Femur (tissue), 1 donor: ENCODE measurements around the gene DRD3.

ENCODE experiments used
- DNase-seq: peaks from one replicate; pipeline ENCODE4 v3.0.0-alpha.2; 2017

The DRD3 gene

DNA sequence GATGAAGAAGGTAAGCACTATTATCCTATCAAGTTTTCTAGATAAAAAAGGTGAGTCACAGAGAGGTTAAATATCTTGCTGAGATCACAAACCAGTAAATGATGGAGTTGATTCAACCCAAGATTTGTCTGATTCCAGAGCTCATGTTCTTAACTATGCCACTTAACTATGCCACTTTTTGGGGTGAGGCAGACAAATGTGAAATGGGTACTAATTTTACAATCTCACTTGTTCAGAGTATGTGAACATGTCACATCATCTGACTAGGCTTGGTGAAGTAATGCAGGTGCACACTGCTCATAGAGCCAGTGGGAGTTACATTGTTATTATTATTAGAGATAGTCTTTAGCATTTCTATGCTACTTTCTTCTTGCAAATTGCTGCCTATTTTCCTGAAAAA, 2.0 kb downstream of the DRD3 start:
- no peak for DNase-seq

DNA sequence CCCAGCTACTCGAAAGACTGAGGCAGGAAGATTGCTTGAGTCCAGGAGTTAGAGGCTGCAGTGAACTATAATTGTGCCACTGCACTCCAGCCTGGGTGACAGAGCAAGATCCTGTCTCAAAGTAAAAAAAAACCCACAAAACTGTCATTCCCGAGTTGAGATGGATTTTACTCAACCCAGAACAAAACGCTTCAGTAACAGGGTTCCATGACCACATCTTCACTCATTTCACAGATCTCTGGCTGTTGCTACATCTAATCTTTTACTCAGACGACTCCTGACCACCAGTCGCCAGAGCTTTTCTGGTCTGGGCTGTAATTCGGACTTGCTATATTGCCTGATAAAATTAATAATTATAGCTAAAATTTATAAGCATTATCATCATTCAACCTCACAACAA, 2.4 kb downstream of the DRD3 start:
- DNase-seq = no peak

DNA sequence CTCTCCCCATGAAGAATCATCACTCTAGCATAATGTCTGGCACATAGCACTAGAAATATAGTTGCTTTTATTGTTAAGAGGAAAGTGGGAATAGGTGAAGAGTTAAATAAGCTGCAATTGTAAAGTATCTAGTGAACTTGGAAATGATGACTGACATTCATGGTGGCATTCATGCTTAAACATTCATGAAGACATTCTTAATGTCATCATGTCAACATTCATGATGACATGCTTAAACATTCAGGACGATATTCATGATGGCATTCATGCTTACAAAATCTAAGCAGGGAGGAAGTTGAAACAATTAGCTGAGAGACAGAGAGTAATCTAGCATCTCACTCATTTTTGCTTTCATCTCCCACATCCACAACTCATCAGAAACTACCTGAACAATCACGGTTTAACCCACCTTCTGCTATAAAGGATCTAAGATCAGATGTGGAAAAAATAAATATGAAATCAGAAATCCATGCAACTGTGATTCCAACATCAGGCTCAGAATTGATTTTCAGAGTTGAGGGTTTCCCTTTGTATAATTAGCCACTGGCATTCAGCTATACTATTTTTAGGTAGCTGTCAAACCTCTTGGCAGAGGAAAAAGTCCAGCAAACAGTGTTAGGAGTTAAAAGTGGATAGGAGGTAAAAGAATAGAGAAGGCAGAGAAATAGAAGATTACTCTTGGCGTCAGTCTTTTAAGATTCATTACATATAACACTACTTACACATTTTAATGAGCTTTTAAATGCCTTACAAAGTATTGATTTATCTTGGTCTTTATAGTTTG, 3.5 kb downstream of the DRD3 start:
- DNase-seq = no peak

DNA sequence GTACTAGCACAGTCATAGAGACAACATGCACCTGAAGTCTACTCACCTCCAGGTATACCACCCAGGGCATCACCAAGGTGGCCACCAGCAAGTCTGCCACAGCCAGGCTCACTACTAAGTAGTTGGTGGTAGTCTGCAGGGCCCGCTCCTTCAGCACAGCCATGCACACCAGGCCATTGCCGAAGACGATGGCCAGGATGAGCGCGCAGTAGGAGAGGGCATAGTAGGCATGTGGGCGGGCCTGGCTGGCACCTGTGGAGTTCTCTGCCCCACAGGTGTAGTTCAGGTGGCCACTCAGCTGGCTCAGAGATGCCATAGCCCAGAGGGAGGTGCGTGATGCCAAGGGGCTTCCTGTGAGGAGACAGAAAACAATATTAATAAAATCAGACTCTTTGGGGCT, 7.2 kb downstream of the DRD3 start:
- no peak for DNase-seq

DNA sequence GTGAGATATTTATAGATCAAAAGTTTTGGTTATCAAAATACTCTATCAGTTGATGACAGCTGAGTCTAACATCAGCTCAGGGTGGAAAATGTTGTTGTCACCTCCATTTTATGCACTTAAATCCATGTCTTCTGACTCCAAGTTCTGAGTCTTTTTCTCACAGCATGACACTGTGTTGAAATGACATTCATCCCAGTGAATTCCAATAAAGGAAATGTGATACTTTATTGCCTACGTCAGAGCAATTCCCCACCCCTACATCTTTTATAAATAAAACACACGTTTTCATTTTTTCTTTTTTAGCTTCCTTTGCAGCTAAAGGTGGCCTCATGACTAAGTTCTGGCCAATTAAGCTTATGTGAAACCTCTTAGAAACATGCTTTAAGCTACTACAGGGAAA, 10.7 kb downstream of the DRD3 start:
- no peak for DNase-seq

DNA sequence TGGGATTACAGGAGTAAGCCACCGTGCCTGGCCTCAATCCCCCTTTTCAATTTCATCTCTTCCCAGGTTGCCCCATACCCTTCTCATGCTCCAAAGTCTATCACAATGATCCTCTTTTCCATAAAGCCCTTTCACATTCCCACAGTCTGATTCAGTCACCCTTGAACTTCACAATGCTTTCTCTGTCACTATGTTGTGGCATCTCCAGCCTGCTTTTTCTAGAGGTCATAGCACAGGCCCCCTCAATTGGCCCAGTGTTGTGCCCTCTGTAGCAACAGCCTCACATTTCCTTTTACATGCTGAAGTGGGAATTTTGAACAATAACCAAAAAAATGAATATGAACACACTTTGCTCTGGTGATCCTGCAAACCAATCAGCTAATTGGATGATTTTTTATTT, 21.5 kb downstream of the DRD3 start:
- DNase-seq = no peak

DNA sequence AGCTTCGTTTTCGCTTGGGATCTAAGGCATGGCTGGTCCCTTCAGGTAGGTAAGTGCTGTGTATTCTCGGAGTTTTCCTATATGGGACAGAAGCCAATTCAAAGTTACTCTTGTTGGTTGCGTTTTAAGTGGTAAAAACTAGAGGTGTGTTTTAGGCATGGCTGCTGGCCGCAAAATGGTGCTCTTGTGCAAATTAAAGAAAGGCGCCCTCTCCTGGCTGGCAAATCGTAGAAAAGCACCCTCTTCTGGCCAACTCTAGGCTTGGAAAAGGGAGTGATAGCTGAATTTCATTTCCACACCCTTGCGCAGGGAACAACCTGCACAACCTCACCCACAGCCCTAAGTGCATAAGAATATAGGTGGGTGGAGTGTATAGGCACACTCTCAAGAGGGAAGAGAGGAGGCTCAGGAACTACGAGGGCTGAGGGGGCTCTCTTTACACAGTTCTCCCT, 23.5 kb downstream of the DRD3 start:
- peak; percentile 24 for DNase-seq

DNA sequence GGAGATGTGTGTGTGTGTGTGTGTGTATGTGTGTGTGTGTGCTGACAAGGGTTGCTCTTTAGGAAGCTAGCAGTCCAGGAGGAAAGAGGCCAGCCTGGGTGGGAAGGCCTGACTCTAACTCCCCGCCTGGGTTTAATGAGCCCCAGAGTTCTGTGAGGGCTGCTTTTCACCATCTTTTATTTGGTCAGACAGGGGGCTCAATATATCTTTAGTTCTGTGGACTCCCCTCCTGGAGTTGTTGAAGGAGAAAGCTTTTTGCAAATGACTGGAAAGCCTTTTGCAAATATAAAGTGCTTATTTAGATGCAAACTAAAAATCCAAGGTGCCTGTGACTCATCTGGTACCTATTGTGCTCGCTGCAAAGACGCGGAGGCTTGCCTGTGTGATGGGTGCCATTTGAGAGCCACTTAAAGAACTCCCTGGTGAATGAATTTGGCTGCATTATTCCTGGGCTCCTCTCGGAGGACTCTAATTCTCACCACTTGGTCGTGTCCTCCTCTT, 24.5 kb downstream of the DRD3 start:
- no peak for DNase-seq

DNA sequence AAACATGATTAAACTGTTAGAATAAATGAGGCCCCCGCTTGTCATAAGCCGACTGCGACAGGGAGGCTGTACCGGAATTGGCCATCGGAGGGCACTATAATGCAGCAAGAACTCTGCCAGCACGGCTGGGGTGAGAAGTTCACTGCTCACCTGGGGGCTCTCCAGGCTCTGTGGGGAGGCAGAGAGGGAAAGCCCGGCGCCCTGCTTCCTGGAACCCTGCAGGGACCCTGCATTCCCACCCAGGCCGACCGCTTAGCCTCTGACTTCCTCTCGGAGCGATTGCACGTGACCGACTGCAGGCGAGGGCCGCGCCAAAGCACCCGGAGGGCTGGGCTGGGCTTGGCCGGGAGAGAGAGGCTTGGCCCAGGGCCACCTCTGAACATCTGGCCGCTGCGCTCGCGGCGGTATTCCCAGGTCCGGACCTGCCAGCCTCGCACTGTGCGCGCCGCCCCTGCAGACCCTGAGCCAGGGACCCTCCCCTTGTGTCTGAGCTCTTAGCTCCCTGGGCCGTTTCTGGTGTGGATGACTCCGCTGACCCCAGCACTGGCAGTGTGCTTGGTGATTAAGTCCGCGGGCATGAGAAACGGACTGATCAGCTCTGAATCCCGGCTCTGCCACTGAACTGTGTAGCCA, 26.2 kb downstream of the DRD3 start:
- peak; percentile 86 for DNase-seq

DNA sequence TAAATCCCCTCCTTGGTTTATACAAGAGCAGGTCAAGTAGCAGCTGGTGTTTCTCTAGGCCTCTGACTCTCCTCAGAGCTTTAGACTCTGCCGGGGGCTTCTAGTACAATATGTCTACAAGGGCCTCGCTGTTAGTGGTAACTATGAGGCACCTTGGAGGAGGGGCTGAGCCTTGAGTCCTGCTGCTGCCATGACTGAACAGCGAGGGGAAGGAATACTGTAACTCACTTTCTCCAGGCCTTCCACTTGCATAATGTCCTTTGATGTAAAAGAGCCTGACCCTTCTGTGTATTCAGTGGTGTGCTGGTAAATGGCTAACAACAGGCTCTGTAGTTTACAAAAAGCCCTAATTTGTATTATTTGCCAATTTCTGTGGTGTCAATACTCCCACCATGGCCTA, 27.8 kb downstream of the DRD3 start:
- DNase-seq = no peak

DNA sequence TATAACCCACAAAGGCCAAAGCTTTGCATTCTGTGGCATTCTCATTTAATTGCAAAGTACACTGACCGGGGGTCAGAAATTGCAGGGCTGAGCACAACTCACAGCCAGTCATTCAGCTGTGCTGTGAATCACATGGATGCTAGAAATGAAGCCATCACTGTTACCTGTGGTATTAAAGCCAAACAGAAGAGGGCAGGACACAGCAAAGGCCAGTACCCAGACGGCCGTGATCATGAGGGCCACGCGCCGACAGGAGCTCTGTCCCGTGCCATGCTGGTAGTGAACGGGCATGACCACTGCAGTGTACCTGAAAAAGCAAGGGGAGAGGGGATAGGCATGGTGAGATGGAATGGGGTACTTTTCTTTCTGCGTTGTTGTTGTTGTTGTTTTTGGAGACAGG, 31.6 kb downstream of the DRD3 start:
- no peak for DNase-seq

DNA sequence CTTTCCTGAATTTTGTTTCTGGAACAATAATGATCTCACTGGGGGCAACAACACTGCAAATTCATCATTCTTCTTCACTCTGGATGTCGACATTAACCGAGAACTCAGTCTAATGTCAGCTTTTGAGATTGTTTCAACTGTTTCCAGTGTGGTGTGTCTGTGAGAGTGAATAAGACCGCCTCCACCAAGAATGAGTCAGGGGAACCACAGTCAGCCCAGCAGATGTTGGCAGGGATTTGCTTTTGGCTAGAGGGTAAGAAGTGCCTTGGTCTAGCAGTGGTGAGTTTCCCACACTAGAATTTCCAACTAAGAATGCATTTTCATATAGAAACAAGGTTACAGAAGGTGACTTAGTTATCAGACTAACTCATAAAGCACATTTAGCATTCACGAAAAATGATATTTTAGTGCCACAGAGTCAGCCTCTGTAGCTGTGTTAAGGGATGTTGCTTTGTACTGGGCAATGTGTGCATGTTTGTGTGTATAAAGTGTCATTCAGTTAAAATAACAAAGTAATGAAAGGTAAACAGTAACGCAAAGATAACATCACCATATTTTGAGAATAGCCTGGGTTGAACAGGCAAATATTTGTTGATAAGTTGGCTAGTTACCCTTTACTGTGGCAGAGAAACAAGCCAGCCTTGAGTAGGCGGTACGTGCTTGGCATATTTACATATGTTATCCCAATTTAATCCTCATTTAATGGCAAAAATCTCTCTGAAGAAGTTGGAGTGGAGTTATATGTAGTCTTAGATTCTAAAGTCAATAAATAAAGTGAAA, 33.8 kb downstream of the DRD3 start:
- DNase-seq = peak; percentile 67

DNA sequence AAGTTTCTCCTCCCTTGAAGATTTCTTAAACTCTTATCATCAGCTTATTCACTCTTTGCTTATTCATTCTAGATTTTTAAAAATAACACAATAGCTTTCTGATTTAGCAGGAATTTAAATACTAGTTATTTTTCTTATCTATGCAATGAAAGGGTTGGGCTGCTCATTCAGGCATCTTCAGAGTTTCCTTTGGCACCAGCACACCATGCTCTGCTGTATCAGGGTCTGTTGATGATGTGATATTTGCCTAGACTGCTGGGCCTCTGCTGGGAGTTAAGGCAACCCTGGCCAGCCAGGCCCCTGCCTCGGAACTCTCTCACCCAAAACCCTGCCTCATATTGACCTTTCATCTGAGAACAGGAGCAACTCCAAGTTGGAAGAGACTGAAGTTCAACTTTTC, 35.0 kb downstream of the DRD3 start:
- no peak for DNase-seq

DNA sequence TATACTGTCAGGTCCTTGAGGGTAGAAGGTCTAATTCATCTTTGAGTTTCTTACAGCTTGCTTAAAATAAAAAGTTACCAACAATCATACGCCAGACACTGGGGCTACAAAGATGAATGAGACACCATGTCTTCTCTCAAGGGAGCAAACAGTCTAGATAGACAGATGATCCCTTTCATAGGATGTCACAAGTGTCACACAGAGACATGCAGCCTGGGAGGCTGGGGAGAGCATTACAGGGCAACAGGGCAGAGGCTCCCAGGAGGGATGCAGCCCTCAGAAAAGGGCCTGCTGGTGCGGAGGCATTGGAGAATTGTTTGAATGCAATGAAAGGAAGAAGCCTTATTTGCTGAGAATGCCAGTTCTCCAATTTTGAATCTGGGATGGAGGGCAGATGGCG, 39.0 kb downstream of the DRD3 start:
- no peak for DNase-seq

DNA sequence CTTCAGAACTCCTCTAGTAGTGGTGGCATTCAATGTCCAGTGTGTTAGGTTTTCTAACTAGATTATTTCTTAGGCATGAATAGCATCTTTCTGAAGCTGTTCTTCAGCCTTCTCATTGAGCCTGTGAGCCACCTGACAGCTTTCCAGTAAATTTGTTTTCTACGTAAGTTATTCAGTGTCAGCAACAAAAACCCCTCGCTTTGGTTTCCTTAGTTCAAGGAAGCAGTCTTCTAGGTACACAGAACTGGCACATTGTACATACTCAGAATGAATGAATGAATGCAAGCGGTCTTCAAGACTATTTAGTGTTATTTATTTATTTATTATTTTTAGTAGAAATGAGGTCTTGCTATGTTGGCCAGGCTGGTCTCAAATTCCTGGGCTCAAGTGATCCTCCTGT, 44.9 kb downstream of the DRD3 start:
- DNase-seq = no peak

DNA sequence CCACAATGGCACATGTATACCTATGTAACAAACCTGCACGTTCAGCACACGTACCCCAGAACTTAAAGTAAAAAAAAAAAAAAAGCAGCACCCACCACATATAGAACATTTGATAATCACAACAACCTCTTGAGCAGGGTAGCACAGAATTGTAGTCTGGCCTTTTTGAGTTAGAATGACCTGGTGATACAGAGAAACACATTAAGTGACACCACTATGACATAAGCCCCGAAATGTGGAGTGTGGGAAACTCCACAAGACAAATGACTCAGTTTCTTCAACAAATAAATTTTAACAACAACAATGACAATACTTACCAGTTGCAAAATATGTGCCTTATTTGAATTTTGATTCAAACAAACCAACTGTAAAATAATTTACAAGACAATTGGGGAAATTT, 46.4 kb downstream of the DRD3 start:
- no peak for DNase-seq

DNA sequence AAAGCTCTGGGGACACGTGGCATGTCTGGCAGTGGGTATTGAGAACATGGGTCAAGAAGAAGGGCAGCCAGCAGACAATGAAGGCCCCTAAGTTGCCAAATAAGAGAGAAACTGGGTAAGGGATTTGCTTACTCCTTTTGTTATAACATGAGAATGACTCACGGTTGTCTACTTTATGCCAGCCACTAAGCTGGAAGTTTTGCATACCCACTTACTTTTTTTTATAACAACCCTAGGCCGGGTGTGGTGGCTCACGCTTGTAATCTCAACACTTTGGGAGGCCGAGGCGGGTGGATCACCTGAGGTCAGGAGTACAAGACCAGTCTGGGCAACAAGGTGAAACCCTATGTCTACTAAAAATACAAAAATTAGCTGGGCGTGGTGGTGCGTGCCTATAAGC, 50.0 kb downstream of the DRD3 start:
- DNase-seq = no peak

DNA sequence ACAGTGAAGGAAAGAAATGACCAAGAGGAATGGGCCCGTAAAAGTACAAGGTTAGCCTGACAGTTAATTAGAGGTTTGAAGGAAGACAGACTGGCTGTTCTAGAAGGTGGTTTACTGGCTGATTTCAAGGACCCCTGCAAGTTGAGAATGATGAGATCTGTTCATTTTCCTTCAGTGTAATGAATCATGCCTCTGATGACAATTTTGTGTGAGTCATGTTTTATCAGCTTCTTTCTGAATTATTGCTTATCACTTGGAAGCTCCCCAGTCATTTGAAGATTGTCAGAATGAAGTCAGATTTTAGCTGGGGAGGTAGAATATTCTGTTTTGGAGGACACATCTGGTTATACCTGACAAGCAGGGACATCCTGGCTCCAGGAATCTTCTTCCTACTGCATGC, 50.6 kb downstream of the DRD3 start:
- DNase-seq = no peak

DNA sequence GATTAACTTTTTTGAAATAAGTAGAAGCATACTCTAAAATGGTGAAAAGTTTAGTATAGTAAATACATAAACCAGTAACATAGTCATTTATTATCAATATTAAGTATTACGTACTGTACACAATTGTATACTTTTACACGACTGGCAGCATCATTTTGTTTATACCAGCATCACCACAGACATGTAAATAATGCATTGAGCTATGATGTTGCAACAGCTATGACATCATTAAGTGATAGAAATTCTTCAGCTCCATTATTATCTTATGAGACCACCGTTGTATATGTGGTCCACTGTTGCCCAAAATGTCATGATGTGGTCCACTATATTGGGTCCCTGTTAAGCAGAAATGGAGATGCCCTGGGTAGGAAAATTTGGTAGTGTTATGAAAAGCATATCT, 51.3 kb downstream of the DRD3 start:
- no peak for DNase-seq

DNA sequence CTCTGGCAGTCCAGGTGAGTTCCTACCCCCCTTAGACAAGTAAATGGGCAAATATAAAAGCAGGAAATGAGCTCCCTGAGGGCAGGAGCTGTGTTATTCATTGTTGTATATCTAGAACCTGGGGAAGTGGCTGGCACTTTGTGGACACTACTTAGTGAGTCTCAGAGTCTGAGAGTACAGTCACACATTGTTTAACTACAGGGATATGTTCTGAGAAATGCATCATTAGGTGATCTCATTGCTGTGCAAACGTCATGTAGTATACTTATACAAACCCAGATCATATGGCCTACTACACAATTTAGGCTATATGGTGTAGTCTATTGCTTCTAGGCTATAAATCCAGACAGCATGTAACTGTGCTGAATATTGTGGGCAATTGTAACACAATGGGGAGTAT, 52.4 kb downstream of the DRD3 start:
- no peak for DNase-seq

DNA sequence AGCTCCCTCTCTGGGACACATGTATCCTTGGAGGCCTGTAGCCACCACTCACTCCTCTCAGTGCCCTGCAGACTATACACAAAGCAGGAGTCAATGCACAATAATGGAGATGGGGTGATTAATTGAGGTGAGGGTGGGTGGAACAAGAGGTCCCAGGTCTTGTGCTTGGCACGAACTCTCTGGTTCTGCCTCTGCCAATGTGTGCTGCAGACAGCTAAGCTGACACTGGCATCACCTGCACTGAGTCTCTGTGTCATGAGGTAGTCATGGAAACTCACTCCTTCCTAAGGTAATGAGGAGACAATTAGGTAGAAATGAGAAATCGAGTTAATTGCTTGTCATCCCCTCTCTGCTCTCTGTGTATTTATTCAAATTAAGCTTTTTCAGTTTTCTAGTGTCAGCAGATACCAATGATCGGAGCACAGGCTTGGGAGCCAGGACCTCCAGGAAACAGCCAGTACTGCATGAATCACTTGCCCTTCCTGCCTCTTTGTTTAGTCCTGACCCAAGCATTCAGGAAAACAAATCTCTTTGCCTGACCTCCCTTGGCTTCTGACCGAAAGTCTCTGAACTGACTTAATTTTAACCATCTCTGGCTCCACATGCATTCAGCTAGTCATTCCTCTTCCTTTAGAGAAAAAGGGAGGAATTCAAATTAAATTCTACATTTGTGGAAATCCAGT, 56.7 kb downstream of the DRD3 start:
- DNase-seq = no peak

DNA sequence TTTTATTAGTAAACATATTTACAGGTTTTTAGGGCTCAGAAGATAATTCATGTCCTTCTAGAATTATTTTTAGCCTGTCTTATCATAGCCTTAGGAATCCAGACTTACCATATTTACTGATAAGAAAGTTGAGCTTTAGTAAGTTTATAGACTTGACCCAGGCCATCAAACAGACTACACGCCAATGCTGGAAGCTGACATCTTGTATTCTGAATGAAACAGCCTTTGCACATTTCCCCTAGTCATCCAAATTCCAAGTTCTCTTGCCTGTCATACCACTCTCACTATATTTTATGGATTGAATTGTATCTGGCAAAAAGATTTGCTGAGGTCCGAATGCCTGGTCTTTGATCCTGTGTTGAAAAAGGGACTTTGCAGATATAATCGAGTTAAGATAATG, 58.6 kb downstream of the DRD3 start:
- DNase-seq = no peak

DNA sequence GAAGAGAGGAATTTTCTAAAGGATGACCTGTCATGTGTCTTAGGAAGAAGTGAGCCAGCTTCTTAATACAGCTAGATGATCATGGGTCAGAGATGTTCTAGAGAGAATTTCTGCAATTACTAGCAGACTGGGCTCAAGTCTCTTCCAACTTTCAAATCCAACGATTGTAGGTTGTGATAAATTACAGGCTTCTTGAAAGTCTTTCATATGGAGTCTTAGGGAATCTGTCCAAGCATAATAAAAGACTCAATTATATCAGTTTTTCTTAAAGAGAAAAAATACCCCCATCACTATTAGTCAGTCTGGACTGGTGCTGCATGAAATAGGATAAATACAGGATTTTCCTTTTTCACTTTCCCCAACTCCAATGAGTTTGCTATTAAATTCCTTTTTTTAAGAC, 59.1 kb downstream of the DRD3 start:
- DNase-seq = no peak
